GM13977 (cell line): ENCODE measurements around the gene SEC24D.
"Not testable (repeated sequence)": the region's sequence is repeated elsewhere in the genome, so short reads cannot be mapped to it uniquely, and the experiment has no call there.

Source experiments
- DNase-seq: peaks from one replicate; pipeline ENCODE4 v3.0.0; 2012; ENCODE audit warnings: low spot score
- in situ Hi-C: fragments of 300-500 bp; cut with MboI; formaldehyde crosslinking; loops from one replicate; pipeline ENCODE4 v1.12.0; 2022; ENCODE audit warnings: low sequenced_read_pairs, low pct_unique_long_range_greater_than_20kb, mixed read lengths, inconsistent platforms; ENCODE audit not compliant: unreplicated experiment
- TF ChIP-seq, protein P1 (sequence below): IDR thresholded peaks from 2 replicates; pipeline ENCODE4 v1.5.1; 2012; ENCODE audit warnings: mild to moderate bottlenecking, control low read depth; ENCODE audit not compliant: insufficient read depth; ENCODE audit errors: extremely low read depth, missing control alignments

SEC24D gene

DNA sequence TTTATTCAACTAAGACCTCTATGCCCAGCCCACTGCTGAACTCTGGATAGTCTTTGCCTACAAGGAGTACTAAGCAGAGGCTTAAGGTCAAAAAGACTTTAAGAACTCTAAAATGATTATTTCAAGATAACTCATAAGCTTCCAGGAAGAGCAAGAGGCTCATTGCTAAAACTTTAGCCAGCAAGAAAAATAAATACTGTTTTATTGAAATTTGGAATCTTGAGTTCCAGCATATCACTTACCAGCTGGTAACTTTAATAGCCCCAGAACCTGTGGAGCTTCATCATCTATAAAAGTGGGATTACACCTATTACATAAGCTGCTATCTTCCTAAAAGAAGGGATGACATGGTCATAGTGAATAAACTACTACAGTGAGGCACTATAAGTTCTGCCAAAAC, 47.0 kb downstream of the SEC24D start:
- TF ChIP-seq, protein P1, sequence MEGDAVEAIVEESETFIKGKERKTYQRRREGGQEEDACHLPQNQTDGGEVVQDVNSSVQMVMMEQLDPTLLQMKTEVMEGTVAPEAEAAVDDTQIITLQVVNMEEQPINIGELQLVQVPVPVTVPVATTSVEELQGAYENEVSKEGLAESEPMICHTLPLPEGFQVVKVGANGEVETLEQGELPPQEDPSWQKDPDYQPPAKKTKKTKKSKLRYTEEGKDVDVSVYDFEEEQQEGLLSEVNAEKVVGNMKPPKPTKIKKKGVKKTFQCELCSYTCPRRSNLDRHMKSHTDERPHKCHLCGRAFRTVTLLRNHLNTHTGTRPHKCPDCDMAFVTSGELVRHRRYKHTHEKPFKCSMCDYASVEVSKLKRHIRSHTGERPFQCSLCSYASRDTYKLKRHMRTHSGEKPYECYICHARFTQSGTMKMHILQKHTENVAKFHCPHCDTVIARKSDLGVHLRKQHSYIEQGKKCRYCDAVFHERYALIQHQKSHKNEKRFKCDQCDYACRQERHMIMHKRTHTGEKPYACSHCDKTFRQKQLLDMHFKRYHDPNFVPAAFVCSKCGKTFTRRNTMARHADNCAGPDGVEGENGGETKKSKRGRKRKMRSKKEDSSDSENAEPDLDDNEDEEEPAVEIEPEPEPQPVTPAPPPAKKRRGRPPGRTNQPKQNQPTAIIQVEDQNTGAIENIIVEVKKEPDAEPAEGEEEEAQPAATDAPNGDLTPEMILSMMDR, result no peak
- in situ Hi-C loops, result no loop called here
- no peak for DNase-seq

DNA sequence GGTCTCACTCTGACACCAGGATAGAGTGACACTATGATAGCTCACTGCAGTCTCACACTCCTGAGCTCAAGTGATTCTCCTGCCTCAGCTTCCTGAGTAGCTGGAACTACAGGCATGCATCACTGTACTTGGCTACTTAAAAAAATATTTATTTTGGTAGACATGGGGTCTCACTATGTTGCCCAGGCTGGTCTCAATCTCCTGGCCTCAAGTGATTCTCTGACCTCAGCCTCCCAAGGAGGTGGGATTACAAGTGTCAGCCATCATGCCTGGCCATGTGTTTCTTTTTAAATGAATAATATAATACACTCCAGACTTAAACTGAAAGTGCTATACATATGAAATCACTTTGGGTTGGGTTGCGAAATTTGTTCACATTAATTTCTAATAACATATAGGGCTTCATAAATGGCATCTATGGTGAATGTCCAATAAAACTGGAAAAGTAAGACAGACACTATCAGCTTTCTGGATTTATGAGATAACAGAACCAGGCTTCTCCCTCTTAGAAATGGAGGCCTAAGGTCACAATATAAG, 48.0 kb downstream of the SEC24D start:
- in situ Hi-C loops, result no loop called here
- TF ChIP-seq, protein P1, result no peak
- no peak for DNase-seq

DNA sequence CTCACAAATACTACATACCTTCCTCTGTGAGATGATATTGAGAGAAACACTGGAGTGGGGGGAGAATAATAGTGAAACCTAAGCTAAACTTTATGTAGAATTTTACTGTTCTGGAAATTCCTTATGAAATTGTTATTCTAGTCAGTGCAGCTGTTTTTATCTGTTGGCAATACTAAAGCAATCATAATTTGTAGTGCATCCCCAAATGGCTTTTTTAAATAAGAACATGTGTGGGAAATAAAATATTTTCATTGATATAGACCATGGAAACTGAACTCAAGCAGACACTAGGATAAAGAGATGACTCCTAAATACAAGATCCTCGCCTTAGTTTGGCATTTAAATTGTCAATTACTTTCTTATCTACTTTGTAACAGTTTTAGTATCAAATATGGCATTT, 51.1 kb downstream of the SEC24D start:
- TF ChIP-seq, protein P1, result no peak
- no peak for DNase-seq
- in situ Hi-C loops, result no loop called here

DNA sequence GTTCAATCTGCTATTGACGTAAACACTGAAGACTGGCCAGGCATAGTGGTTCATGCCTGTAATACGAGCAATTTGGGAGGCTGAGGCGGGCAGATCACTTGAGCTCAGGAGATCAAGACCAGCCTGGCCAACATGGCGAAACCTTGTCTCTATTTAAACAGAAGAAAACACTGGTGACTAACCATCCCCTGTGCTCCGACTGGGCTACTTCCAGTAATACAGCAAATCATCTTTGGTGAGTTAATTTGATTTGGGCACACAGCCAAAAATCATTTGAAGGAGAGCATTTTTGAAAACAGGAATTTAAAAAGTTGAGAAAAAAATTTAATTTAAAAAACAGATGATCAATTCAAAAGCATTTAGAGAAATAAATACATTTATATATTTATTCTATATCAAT, 52.0 kb downstream of the SEC24D start:
- in situ Hi-C loops, result no loop called here
- no peak for DNase-seq
- TF ChIP-seq, protein P1, result no peak

DNA sequence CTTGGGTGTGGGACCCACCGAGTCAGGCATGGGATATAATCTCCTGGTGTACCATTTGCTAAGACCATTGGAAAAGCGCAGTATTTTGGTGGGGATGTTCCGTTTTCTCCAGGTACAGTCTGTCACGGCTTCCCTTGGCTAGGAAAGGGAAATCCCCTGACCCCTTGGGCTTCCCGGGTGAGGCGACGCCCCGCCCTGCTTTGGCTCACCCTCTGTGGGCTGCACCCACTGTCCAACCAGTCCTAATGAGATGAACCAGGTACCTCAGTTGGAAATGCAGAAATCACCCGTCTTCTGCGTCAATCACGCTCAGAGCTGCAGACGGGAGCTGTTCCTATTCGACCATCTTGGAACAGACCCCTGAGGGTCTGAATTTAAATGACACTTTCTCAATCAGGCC, 53.0 kb downstream of the SEC24D start:
- DNase-seq, in situ Hi-C loops: not testable (repeated sequence)

DNA sequence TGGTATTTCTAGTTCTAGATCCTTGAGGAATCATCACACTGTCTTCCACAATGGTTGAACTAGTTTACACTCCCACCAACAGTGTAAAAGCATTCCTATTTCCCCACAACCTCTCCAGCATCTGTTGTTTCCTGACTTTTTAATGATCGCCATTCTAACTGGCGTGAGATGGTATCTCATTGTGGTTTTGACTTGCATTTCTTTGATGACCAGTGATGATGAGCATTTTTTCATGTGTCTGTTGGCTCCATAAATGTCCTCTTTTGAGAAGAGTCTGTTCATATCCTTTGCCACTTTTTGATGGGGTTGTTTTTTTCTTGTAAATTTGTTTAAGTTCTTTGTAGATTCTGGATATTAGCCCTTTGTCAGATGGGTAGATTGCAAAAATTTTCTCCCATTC, 58.3 kb downstream of the SEC24D start:
- in situ Hi-C loops, DNase-seq: not testable (repeated sequence)

DNA sequence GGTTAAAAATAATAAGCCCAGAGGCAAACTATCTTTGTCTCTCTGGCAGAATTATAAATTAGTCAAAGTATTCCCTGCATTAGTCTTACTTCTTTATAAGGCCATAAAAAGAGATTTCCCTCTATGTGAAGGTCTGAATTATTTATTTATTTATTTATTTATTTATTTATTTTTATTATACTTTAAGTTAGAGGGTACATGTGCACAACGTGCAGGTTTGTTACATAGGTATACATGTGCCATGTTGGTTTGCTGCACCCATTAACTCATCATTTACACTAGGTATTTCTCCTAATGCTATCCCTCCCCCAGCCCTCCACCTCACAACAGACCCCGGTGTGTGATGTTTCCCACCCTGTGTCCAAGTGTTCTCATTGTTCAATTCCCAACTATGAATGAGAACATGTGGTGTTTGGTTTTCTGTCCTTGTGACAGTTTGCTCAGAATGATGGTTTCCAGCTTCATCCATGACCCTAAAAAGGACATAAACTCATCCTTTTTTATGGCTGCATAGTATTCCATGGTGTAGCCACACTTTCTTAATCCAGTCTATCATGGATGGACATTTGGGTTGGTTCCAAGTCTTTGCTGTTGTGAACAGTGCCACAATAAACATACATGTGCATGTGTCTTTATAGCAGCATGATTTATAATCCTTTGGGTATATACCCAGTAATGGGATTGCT, 58.8 kb downstream of the SEC24D start:
- DNase-seq, in situ Hi-C loops: not testable (repeated sequence)

DNA sequence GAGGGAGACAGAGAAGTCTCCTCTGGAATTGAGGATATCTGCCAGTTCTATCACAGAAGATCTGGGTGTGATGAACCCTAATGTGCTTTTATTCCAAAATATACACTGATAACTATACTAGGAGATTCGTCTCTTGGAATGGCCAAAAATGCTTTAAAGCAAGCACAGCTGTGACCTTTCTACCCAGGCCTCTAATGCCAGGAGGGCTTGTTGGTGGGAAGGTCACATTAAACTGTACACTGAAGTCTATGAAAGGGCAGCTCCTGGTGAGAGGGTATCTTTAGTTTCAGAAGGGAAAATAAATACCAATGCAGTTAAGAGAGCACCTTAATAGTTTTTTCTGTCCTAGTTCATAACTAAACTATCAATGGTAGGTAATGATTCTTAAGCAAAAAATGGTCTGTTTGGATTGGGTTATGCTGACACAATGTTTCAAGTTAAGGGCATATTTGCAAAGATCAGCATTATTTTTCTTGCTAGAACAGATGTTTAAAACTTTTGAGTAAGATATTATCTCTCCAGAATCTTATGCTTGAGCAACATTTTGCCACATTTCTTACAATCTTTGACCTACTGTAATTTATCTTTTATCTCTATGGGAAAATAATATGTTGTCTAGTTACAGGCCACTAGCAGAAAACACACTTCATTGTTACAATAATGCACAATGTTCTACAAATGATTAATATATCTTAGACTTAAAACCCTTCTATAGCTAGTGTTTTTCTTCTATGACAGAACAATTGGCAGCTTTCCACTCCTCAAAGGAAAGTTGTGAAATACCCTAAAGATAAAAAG, 59.6 kb downstream of the SEC24D start:
- TF ChIP-seq, protein P1, result no peak
- DNase-seq, result no peak
- in situ Hi-C loops, result no loop called here
